ENCODE measurements around the gene DEDD. TPM values are rescaled to one million over a fixed set of nuclear protein-coding genes. Genes with fewer than 3 reads are reported as not detected.

DEDD gene
- total and polyA plus RNA-seq, 2 of the 13 experiments (the other 11 are each of a cell fraction or from before 2014, with no cell fraction given): 12.6 to 27.8 TPM

- in situ Hi-C loops (cut with HindIII; ENCODE audit: extremely low pct_ligation_motif_present, low pct_unique_long_range_greater_than_20kb): no loop called here
- no peak for ATAC-seq
- Histone ChIP-seq H3K4me3 (replicated peaks in 1 of 3; ENCODE audit: insufficient read depth in 1 of 3, low read depth in 2 of 3, low read length in 3 of 3) (no peak overlapping the region), H3K4me2 (ENCODE audit: low read depth, low read length) (no peak overlapping the region), H2AFZ (ENCODE audit: low read length) (no peak overlapping the region), H3K4me1 (ENCODE audit: insufficient read depth, low read length) (peaks cover 13% of the 10 kb centered on the region), H4K20me1 (ENCODE audit: insufficient read depth, low read length) (no peaks in the 10 kb centered on the region), H3K9me3 (ENCODE audit: low read length) (no peaks in the 10 kb centered on the region), H3K27me3 (ENCODE audit: control insufficient read depth in 1 of 2, insufficient read depth in 2 of 2, low read length in 2 of 2) (no peaks in the 10 kb centered on the region; a peak in 1 of 5 replicates), H3K9ac (ENCODE audit: insufficient read depth, low read depth, low read length) (no peak overlapping the region), H3K27ac (ENCODE audit: extremely low read length, insufficient read depth, low read length) (no peak overlapping the region), H3K79me2 (ENCODE audit: insufficient read depth, low read length) (peaks cover 10% of the 10 kb centered on the region), H3K36me3 (replicated peaks in 1 of 2; ENCODE audit: control insufficient read depth in 1 of 2, insufficient read depth in 2 of 2, low read length in 2 of 2) (peaks cover 11 to 43% of the 10 kb centered on the region in 2 experiments)
- no TSS peak for BruUV-seq (replicated peaks)
- no peak for DNase-seq (ENCODE audit: low spot score)
- FAIRE-seq: no peak
- CTCF ChIA-PET (ENCODE audit: low intra/inter-chr PET ratio, low total read pairs): no interaction called here
- intact Hi-C loops (cut with micrococcal nuclease; ENCODE audit: unreplicated experiment): no loop called here
- TF ChIP-seq AHR (CRISPR knock-in tag; IDR thresholded peaks at IDR 0.05) (no peak), RFXANK (CRISPR knock-in tag; IDR thresholded peaks at IDR 0.05) (no peak), ZNF597 (CRISPR knock-in tag; IDR thresholded peaks at IDR 0.05) (no peak), MXD4 (CRISPR knock-in tag; IDR thresholded peaks at IDR 0.05) (no peak)
- WGBS (ENCODE audit: low lambda C conversion rate): 88% methylated on average over 4 of the region's 4 CpGs
- POLR2A ChIA-PET: no interaction called here
These were observed 40.4 kb upstream of the DEDD start for GRCh38 chr1:161172776-161173376.

GRCh38 chr1:161172349-161172748 is 39.9 kb upstream of the DEDD start:
- Histone ChIP-seq H3K9ac (ENCODE audit: insufficient read depth, low read depth, low read length) (no peak overlapping the region), H3K4me3 (replicated peaks in 1 of 3; ENCODE audit: insufficient read depth in 1 of 3, low read depth in 2 of 3, low read length in 3 of 3) (no peak overlapping the region), H3K36me3 (replicated peaks in 1 of 2; ENCODE audit: control insufficient read depth in 1 of 2, insufficient read depth in 2 of 2, low read length in 2 of 2) (peaks cover 11 to 43% of the 10 kb centered on the region in 2 experiments), H3K27ac (ENCODE audit: extremely low read length, insufficient read depth, low read length) (no peak overlapping the region), H3K4me2 (ENCODE audit: low read depth, low read length) (no peak overlapping the region), H3K79me2 (ENCODE audit: insufficient read depth, low read length) (peaks cover 10% of the 10 kb centered on the region), H3K9me3 (ENCODE audit: low read length) (no peaks in the 10 kb centered on the region), H2AFZ (ENCODE audit: low read length) (no peak overlapping the region), H3K4me1 (ENCODE audit: insufficient read depth, low read length) (peaks cover 15% of the 10 kb centered on the region), H3K27me3 (ENCODE audit: control insufficient read depth in 1 of 2, insufficient read depth in 2 of 2, low read length in 2 of 2) (no peaks in the 10 kb centered on the region; a peak in 1 of 5 replicates), H4K20me1 (ENCODE audit: insufficient read depth, low read length) (no peaks in the 10 kb centered on the region)
- FAIRE-seq: no peak
- WGBS (ENCODE audit: low lambda C conversion rate): 100% methylated on average over 1 of the region's 1 CpG
- POLR2A ChIA-PET: no interaction called here
- in situ Hi-C loops (cut with HindIII; ENCODE audit: extremely low pct_ligation_motif_present, low pct_unique_long_range_greater_than_20kb): no loop called here
- DNase-seq (ENCODE audit: low spot score): no peak
- intact Hi-C loops (cut with micrococcal nuclease; ENCODE audit: unreplicated experiment): no loop called here
- ATAC-seq: no peak
- no TSS peak for BruUV-seq (replicated peaks)
- CTCF ChIA-PET (ENCODE audit: low intra/inter-chr PET ratio, low total read pairs): no interaction called here
- TF ChIP-seq ZNF350 (CRISPR knock-in tag; IDR thresholded peaks at IDR 0.05; ENCODE audit: borderline replicate concordance, low read depth): no peak
- TF ChIP-seq ZNF12 (CRISPR knock-in tag; IDR thresholded peaks at IDR 0.05): no peak
- no peak for TF ChIP-seq ZBTB44 (CRISPR knock-in tag; IDR thresholded peaks at IDR 0.05)
- TF ChIP-seq ZFP62 (CRISPR knock-in tag; IDR thresholded peaks at IDR 0.05): no peak
- no peak for TF ChIP-seq ZNF264 (CRISPR knock-in tag; IDR thresholded peaks at IDR 0.05)
- TF ChIP-seq ZNF562 (CRISPR knock-in tag; IDR thresholded peaks at IDR 0.05; ENCODE audit: borderline replicate concordance): no peak
- TF ChIP-seq ZNF382 (CRISPR knock-in tag; IDR thresholded peaks at IDR 0.05; ENCODE audit: borderline replicate concordance): no peak
- no peak for TF ChIP-seq RBFOX2 (IDR thresholded peaks at IDR 0.05; ENCODE audit: low read depth, low read length)
- no peak for TF ChIP-seq ZNF552 (CRISPR knock-in tag; IDR thresholded peaks at IDR 0.05; ENCODE audit: borderline replicate concordance)
- no peak for TF ChIP-seq XBP1 (CRISPR knock-in tag; IDR thresholded peaks at IDR 0.05)
- TF ChIP-seq ZNF788 (CRISPR knock-in tag; IDR thresholded peaks at IDR 0.05; ENCODE audit: borderline replicate concordance): no peak
- TF ChIP-seq SMARCC2 (IDR thresholded peaks at IDR 0.05): no peak
- TF ChIP-seq TP53 (CRISPR knock-in tag; conservative IDR thresholded peaks at IDR 0.05): no peak
- TF ChIP-seq FOXK2 (IDR thresholded peaks at IDR 0.05): no peak

Data from HepG2 (cell line).